Body of pancreas (tissue), 4 donors: Measurements from ENCODE around the gene CAV1. TPM values are rescaled to one million over a fixed set of nuclear protein-coding genes. Genes with fewer than 3 reads are reported as not detected.

Source experiments
- ATAC-seq: fragments of 150-250 bp; one replicate; pipeline ENCODE4 v1.9.1; 2016
- DNase-seq, 4 donors: peaks; one replicate each; pipeline ENCODE4 v3.0.0-alpha.2; 2019
- H3K27ac ChIP-seq, 4 donors: fragments of 200-600 bp; sonication (generic); 1 replicate in 3 of 4; 2 replicates in 1 of 4; pipeline versions ENCODE4 v1.5.1 to v1.6.1; 2016 to 2019; ENCODE audit warnings: mild to moderate bottlenecking in 1 of 4, mixed read lengths in 1 of 4, moderate library complexity in 1 of 4
- H3K27me3 ChIP-seq, 2 donors: fragments of 200-600 bp; sonication (generic); one replicate each; pipeline ENCODE4 v1.6.0; 2016; ENCODE audit warnings: mild to moderate bottlenecking in 1 of 2
- H3K36me3 ChIP-seq, 2 donors: fragments of 200-600 bp; sonication (generic); replicated peaks in 1 of 2; 2 replicates each; pipeline ENCODE4 v1.5.1; 2016; ENCODE audit warnings: low read depth in 2 of 2; ENCODE audit not compliant: insufficient read depth in 1 of 2
- H3K4me1 ChIP-seq: fragments of 200-600 bp; sonication (generic); one replicate; pipeline ENCODE4 v1.6.0; 2016
- H3K4me3 ChIP-seq, 2 donors: fragments of 200-600 bp; sonication (generic); 1 replicate in 1 of 2; 2 replicates in 1 of 2; pipeline ENCODE4 v1.5.1; 2016 to 2019
- H3K9me3 ChIP-seq, 3 donors: fragments of 200-600 bp; sonication (generic); 1 replicate in 2 of 3; 2 replicates in 1 of 3; pipeline ENCODE4 v1.5.1; 2016
- POLR2A ChIP-seq, 3 donors: fragments of 450-650 bp; IDR thresholded peaks; one replicate each; pipeline ENCODE4 v1.6.1; 2016; ENCODE audit warnings: antibody characterized with exemption in 3 of 3, mild to moderate bottlenecking in 2 of 3
- WGBS, 2 donors: methylation state at CpG; one replicate each; pipeline ENCODE4 v1.1.5; 2017; 5-methylcytosine and 5-hydroxymethylcytosine counted together
- intact Hi-C: fragments of 100-400 bp; cut with DNase I; formaldehyde crosslinking; loops from one replicate; pipeline ENCODE4 v1.15.1; 2023
- total RNA-seq, 2 donors: library from RNA; depleted of rRNA; stranded (reverse); fragments of >200 nt; gene quantifications; one replicate each; pipeline ENCODE4 v1.1.0, GENCODE V29; 2016
- TF ChIP-seq, protein P1 (sequence below), 7 experiments: fragments of 450-650 bp in 4 of 7; fragments of 200-600 bp in 3 of 7; sonication (generic) in 3 of 7; IDR thresholded peaks; one replicate each; pipeline ENCODE4 v1.5.1; 2016 to 2019; ENCODE audit warnings: antibody characterized with exemption in 7 of 7

Gene CAV1
- total RNA-seq, 2 donors from 2014 or later = 28.5 to 32.6 TPM

DNA sequence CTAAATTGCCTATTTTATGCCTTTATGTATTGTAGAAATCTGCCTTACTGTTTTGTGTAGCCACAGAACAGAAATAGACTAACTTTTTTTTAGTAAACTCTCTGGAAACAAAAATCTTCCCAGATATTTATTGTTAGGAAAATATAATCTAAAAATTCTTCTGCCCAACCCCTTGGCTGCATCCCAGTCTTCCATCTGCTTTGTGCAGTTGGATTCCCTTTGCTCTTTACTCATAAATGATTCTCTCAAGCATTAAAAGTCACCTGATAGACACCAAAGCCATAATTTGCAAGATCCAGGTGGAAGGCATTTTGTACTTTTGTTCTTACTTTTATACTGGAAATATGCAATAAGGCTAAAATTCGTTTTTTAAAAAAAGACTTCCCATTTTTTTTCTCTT lies 31.4 kb upstream of the CAV1 start:
- intact Hi-C loops = no loop called here
- Histone ChIP-seq H3K36me3 (no peaks in the 10 kb centered on the region), H3K4me3 (no peak overlapping the region), H3K27me3 (no peaks in the 10 kb centered on the region), H3K27ac (no peak overlapping the region), H3K4me1 (peaks cover 4% of the 10 kb centered on the region), H3K9me3 (no peaks in the 10 kb centered on the region)
- ATAC-seq (no peak), DNase-seq (peak in 2 of 4 donors; percentile 19 to 35)
- TF ChIP-seq, protein P1, sequence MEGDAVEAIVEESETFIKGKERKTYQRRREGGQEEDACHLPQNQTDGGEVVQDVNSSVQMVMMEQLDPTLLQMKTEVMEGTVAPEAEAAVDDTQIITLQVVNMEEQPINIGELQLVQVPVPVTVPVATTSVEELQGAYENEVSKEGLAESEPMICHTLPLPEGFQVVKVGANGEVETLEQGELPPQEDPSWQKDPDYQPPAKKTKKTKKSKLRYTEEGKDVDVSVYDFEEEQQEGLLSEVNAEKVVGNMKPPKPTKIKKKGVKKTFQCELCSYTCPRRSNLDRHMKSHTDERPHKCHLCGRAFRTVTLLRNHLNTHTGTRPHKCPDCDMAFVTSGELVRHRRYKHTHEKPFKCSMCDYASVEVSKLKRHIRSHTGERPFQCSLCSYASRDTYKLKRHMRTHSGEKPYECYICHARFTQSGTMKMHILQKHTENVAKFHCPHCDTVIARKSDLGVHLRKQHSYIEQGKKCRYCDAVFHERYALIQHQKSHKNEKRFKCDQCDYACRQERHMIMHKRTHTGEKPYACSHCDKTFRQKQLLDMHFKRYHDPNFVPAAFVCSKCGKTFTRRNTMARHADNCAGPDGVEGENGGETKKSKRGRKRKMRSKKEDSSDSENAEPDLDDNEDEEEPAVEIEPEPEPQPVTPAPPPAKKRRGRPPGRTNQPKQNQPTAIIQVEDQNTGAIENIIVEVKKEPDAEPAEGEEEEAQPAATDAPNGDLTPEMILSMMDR (IDR thresholded peaks at IDR 0.05) = no peak
- no peak for TF ChIP-seq POLR2A (IDR thresholded peaks at IDR 0.05)
- 16 to 32% methylated on average over 1 of the region's 1 CpG for WGBS, 2 donors

DNA sequence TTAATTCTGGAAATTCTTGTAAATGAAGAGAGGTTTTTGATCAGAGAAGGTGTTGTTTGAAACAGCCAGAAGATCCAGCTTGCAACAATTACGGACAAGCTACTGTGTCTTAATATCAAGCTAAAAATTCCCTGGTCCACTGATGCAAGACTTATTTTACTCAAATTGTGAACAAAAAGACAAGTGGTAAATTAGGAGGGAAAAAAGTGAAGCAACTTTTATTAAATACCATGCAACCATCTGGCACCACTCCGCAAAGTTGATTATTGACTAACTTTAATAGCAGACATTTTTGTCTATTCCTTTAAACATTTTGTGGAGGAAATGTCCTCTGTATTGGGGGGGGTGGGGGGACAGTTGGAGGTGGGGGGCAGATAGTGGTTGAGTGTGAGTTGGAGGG lies 30.4 kb upstream of the CAV1 start:
- intact Hi-C loops = no loop called here
- no peak for DNase-seq
- H3K36me3 ChIP-seq = no peaks in the 10 kb centered on the region

DNA sequence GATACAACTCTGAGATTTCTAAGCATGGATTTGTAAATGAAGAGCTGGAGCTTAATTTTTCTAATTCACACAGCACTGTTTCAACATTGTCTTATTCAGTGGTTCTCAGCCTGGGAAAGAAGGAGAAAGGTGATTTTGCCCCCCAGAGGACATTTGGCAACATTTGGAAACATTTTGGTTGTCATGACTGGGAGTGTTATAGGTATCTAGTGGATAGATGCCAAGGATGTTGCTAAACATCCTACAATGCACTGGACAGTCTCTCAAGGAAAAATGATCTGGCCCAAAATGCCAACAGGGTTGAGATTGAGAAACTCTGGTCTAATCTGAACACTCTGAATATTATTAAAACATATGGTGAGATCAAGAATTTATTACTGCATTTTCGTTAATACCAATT lies 29.1 kb upstream of the CAV1 start:
- Histone ChIP-seq H3K27me3 (no peaks in the 10 kb centered on the region), H3K9me3 (no peaks in the 10 kb centered on the region), H3K4me3 (no peak overlapping the region), H3K4me1 (peaks cover 13% of the 10 kb centered on the region), H3K36me3 (no peaks in the 10 kb centered on the region), H3K27ac (no peak overlapping the region)
- ATAC-seq (no peak), DNase-seq (no peak)
- 94 to 97% methylated on average over 1 of the region's 1 CpG for WGBS, 2 donors
- intact Hi-C loops = no loop called here
- TF ChIP-seq POLR2A (IDR thresholded peaks at IDR 0.05) = no peak
- TF ChIP-seq, protein P1 (IDR thresholded peaks at IDR 0.05) = no peak

More for the DNA sequence above, 30.4 kb upstream of the CAV1 start:
- Histone ChIP-seq H3K9me3 (no peaks in the 10 kb centered on the region), H3K4me1 (peaks cover 10% of the 10 kb centered on the region), H3K27ac (no peak overlapping the region), H3K27me3 (no peaks in the 10 kb centered on the region), H3K4me3 (no peak overlapping the region)
- no peak for ATAC-seq
- TF ChIP-seq POLR2A (IDR thresholded peaks at IDR 0.05) = no peak
- TF ChIP-seq, protein P1 (IDR thresholded peaks at IDR 0.05) = no peak
- WGBS, 2 donors = 89 to 96% methylated on average over 2 of the region's 2 CpGs

DNA sequence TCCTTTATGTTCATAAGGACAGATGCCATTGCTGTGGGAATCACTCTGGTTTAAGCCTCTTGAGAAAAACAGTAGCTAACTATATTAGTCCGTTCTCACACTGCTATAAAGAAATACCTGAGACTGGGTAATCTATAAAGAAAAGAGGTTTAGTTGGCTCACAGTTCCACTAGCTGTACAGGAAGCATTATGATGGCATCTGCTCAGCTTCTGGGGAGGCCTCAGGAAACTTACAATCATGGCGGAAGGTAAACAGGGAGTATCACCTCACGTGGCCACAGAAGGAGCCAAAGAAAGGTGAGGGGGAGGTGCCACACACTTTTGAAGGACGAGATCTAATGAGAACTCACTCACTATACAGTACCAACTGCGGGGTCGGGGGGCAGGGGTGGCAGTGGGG lies 28.2 kb upstream of the CAV1 start:
- intact Hi-C loops = no loop called here
- 93 to 98% methylated on average over 6 of the region's 6 CpGs for WGBS, 2 donors
- ATAC-seq (no peak), DNase-seq (no peak)
- H3K27ac ChIP-seq = no peak overlapping the region
- H3K27me3 ChIP-seq = no peaks in the 10 kb centered on the region
- no peaks in the 10 kb centered on the region for H3K36me3 ChIP-seq
- no peaks in the 10 kb centered on the region for H3K9me3 ChIP-seq
- no peak overlapping the region for H3K4me3 ChIP-seq
- TF ChIP-seq POLR2A (IDR thresholded peaks at IDR 0.05) = no peak
- TF ChIP-seq, protein P1 (IDR thresholded peaks at IDR 0.05) = no peak
- H3K4me1 ChIP-seq = peaks cover 22% of the 10 kb centered on the region

DNA sequence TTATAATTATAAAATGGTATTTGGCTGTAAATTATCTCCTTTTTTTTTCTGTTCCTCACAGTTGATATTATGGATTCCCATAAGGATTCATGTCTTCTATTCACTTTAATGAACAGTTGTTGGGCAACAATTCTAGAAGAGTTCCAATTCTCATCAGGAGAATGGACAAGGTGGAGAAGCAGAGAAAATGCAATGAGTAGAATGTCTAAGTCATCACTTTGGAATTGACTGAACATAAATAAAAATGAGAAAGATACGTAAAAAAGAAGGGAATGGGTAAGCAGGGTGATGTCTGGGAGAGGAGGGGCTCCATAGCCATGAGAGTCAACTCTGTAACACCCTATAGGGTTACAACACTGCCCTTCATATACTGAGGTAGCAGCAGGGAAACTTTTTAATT lies 27.1 kb upstream of the CAV1 start:
- no peaks in the 10 kb centered on the region for H3K9me3 ChIP-seq
- no peak for TF ChIP-seq POLR2A (IDR thresholded peaks at IDR 0.05)
- TF ChIP-seq, protein P1 (IDR thresholded peaks at IDR 0.05) = no peak
- ATAC-seq (no peak), DNase-seq (no peak)
- H3K27ac ChIP-seq = no peak overlapping the region
- H3K36me3 ChIP-seq = no peaks in the 10 kb centered on the region
- H3K4me3 ChIP-seq = no peak overlapping the region
- H3K27me3 ChIP-seq = no peaks in the 10 kb centered on the region
- H3K4me1 ChIP-seq = peaks cover 31% of the 10 kb centered on the region
- intact Hi-C loops = no loop called here
- WGBS, 2 donors = 84 to 89% methylated on average over 1 of the region's 1 CpG
